ENCODE measurements around the gene TLDC2.

DNA sequence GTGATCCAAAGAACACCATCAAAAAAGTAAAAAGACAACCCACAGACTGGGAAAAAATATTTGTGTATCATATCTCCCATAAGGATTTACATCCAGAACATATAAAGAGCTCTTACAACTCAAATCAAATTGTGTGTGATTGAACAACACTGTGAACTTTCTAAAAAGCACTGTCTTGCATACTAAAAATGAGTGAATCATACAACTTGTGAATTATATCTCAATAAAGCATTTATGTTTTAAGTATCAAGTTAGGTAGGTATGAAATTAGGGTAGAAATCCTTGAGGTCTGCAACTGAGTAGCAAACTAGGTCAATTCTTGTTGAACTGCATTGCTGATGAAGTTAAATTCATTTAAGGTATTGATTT, 61.4 kb downstream of the TLDC2 start:
- TF ChIP-seq, protein P1, sequence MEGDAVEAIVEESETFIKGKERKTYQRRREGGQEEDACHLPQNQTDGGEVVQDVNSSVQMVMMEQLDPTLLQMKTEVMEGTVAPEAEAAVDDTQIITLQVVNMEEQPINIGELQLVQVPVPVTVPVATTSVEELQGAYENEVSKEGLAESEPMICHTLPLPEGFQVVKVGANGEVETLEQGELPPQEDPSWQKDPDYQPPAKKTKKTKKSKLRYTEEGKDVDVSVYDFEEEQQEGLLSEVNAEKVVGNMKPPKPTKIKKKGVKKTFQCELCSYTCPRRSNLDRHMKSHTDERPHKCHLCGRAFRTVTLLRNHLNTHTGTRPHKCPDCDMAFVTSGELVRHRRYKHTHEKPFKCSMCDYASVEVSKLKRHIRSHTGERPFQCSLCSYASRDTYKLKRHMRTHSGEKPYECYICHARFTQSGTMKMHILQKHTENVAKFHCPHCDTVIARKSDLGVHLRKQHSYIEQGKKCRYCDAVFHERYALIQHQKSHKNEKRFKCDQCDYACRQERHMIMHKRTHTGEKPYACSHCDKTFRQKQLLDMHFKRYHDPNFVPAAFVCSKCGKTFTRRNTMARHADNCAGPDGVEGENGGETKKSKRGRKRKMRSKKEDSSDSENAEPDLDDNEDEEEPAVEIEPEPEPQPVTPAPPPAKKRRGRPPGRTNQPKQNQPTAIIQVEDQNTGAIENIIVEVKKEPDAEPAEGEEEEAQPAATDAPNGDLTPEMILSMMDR (IDR thresholded peaks at IDR 0.05): no peak
- TF ChIP-seq ZFX (IDR thresholded peaks at IDR 0.05; ENCODE audit: borderline replicate concordance): no peak
